Ishikawa (cell line): ENCODE measurements around the gene NANP.

Experiments used
- CEBPB ChIP-seq: IDR thresholded peaks from 2 replicates; pipeline ENCODE4 v1.6.1; 2012
- CREB1 ChIP-seq: IDR thresholded peaks from 2 replicates; pipeline ENCODE4 v1.6.1; 2012; ENCODE audit warnings: low read depth
- EGR1 ChIP-seq: IDR thresholded peaks from 2 replicates; pipeline ENCODE4 v1.6.1; 2012
- EP300 ChIP-seq: IDR thresholded peaks from 2 replicates; pipeline ENCODE4 v1.6.1; 2012; ENCODE audit warnings: borderline replicate concordance
- FOXM1 ChIP-seq: IDR thresholded peaks from 2 replicates; pipeline ENCODE4 v1.6.1; 2012; ENCODE audit warnings: low read depth, borderline replicate concordance
- MAX ChIP-seq: IDR thresholded peaks from 2 replicates; pipeline ENCODE4 v1.6.1; 2012
- NFIC ChIP-seq: IDR thresholded peaks from 2 replicates; pipeline ENCODE4 v1.6.1; 2012
- RAD21 ChIP-seq: IDR thresholded peaks from 2 replicates; pipeline ENCODE4 v1.6.1; 2012; ENCODE audit warnings: low read depth
- REST ChIP-seq: IDR thresholded peaks from 2 replicates; pipeline ENCODE4 v1.6.1; 2012; ENCODE audit warnings: low read depth, mild to moderate bottlenecking
- TAF1 ChIP-seq: IDR thresholded peaks from 2 replicates; pipeline ENCODE4 v1.6.1; 2012; ENCODE audit warnings: low read depth, mild to moderate bottlenecking
- TCF12 ChIP-seq: IDR thresholded peaks from 2 replicates; pipeline ENCODE4 v1.6.1; 2012; ENCODE audit warnings: low read depth
- TEAD4 ChIP-seq: IDR thresholded peaks from 2 replicates; pipeline ENCODE4 v1.6.1; 2012
- USF1 ChIP-seq: IDR thresholded peaks from 2 replicates; pipeline ENCODE4 v1.6.1; 2012
- YY1 ChIP-seq: IDR thresholded peaks from 2 replicates; pipeline ENCODE4 v1.6.1; 2012; ENCODE audit warnings: low read depth
- ZBTB7A ChIP-seq: IDR thresholded peaks from 2 replicates; pipeline ENCODE4 v1.6.1; 2012; ENCODE audit warnings: low read depth

Gene NANP

GRCh38 chr20:25637247-25637646, 13.4 kb upstream of the NANP start:
- TF ChIP-seq CEBPB (no peak), USF1 (no peak), REST (no peak), EGR1 (no peak), YY1 (no peak), RAD21 (no peak), FOXM1 (no peak), ZBTB7A (no peak), TAF1 (no peak), EP300 (no peak), TEAD4 (no peak), CREB1 (no peak), TCF12 (no peak), MAX (no peak), NFIC (no peak)

- no peak for TF ChIP-seq CEBPB
- TF ChIP-seq EGR1: no peak
- TF ChIP-seq REST: no peak
- no peak for TF ChIP-seq MAX
- TF ChIP-seq EP300: no peak
- TF ChIP-seq USF1: no peak
- no peak for TF ChIP-seq RAD21
- TF ChIP-seq TAF1: no peak
- no peak for TF ChIP-seq TEAD4
- no peak for TF ChIP-seq TCF12
- TF ChIP-seq ZBTB7A: no peak
- no peak for TF ChIP-seq YY1
- TF ChIP-seq CREB1: no peak
- TF ChIP-seq NFIC: no peak
- TF ChIP-seq FOXM1: no peak
These were observed 9.4 kb upstream of the NANP start for GRCh38 chr20:25632940-25633790.

GRCh38 chr20:25629816-25630499, 6.1 kb upstream of the NANP start:
- TF ChIP-seq REST (no peak), YY1 (no peak), MAX (no peak), ZBTB7A (no peak), CREB1 (no peak), CEBPB (no peak), EP300 (no peak), TEAD4 (no peak), RAD21 (no peak), EGR1 (no peak), TAF1 (no peak), NFIC (no peak), TCF12 (no peak), FOXM1 (no peak), USF1 (no peak)
